SIG-M5 treated with dmso at 0.1 percent for 504 hours (cell line): ENCODE results near the gene ETV1.
A peak's percentile ranks its signal among the peaks of the same experiment; 100 is the strongest.
"Not testable (repeated sequence)": the region's sequence is repeated elsewhere in the genome, so short reads cannot be mapped to it uniquely, and the experiment has no call there.

Experiments used
- DNase-seq: peaks from one replicate; lab custom pipeline; 2025; ENCODE audit not compliant: unreplicated experiment; lab: John Stamatoyannopoulos, UW

The ETV1 gene

DNA sequence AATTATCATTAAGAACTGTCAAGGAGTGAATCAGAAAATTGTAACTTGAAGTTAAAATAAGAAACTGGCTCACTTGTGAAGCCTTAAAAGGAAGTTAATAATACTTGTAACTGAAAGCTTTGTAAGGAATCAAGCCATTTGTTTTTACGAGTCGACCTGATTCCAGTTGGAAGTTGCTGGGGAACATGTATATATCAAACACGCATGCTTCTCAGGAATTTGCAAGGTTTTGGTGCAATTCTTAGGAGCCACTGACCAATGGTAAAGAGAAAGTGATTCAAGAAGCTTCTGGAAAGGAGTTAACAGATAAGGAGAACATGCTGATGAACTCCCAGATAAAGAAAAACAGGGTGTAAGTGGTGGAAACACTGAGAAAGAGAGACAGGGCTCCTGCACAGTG, 56.4 kb downstream of the ETV1 start:
- no peak for DNase-seq

DNA sequence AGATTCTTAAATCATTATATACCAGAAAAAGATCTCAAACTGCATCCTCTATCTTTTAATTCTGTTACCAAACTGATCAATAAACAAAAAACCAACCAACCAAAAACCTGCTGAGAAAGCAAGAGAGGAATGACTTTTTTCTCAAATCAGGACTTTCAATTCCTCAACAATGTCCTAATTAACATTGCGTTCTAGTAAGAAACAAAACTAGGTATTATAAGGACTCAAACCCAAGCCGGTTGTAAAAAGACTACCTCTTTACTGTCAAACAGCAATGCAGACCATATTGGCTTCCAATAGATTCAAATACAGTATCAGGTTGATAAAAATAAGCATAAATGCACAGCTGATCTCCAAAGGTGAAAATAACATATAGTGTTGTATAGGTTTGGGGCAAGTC, 57.3 kb downstream of the ETV1 start:
- no peak for DNase-seq

- DNase-seq = no peak
These were observed 68.4 kb downstream of the ETV1 start for GRCh38 chr7:13921062-13921461.

DNA sequence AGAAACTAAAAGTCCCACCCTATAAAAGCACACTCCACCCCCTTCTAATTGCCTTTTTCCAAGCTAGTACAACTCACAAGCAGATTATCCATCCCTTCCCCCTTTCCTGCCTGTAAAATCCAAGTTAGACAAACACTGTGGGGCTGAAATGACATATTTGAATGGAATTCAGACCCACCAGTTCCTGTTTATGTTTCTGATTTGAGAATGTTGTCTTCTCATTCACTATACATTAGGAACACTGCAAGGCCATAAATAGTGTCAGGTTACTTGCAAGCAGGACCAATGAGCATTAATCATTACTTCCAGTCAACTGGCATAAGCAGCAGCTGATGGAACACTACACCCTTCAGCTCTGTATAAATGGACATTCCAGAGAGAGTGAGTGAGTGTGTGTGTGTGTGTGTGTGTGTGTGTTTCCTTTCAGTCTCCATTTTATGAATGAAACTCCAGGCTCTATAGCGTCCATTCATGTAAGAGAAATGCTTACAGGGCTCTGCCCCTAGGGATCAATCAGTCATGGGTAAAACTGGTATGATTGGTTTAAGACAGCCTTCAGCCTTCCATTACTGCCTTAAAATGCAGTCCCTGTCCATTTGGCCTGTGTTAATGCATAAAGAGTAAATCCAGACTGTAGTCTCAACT, 69.3 kb downstream of the ETV1 start:
- peak; percentile 18 for DNase-seq

DNA sequence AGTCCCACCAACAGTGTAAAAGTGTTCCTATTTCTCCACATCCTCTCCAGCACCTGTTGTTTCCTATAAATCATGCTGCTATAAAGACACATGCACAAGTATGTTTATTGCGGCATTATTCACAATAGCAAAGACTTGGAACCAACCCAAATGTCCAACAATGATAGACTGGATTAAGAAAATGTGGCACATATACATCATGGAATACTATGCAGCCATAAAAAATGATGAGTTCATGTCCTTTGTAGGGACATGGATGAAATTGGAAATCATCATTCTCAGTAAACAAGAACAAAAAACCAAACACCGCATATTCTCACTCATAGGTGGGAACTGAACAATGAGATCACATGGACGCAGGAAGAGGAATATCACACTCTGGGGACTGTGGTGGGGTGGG, 71.1 kb downstream of the ETV1 start:
- not testable (repeated sequence) for DNase-seq

DNA sequence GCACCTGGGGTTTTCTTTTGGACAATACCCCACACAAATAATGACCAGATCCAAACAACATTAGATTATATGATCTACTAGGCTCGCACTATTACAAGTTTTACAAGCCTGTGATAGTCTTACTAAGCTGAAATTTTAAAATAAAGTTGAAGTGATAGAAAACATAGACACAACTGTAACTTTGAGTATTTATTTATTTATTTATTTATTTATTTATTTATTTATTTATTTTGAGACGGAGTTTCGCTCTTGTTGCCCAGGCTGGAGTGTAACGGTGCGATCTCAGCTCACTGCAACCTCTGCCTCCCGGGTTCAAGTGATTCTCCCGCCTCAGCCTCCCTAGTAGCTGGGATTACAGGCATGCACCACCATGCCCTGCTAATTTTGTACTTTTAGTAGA, 72.4 kb downstream of the ETV1 start:
- DNase-seq = not testable (repeated sequence)

- no peak for DNase-seq
These were observed 73.6 kb downstream of the ETV1 start for GRCh38 chr7:13915891-13916290.

- no peak for DNase-seq
These were observed 76.7 kb downstream of the ETV1 start for GRCh38 chr7:13912715-13913278.

- DNase-seq = no peak
These were observed 77.6 kb downstream of the ETV1 start for GRCh38 chr7:13911909-13912308.

DNA sequence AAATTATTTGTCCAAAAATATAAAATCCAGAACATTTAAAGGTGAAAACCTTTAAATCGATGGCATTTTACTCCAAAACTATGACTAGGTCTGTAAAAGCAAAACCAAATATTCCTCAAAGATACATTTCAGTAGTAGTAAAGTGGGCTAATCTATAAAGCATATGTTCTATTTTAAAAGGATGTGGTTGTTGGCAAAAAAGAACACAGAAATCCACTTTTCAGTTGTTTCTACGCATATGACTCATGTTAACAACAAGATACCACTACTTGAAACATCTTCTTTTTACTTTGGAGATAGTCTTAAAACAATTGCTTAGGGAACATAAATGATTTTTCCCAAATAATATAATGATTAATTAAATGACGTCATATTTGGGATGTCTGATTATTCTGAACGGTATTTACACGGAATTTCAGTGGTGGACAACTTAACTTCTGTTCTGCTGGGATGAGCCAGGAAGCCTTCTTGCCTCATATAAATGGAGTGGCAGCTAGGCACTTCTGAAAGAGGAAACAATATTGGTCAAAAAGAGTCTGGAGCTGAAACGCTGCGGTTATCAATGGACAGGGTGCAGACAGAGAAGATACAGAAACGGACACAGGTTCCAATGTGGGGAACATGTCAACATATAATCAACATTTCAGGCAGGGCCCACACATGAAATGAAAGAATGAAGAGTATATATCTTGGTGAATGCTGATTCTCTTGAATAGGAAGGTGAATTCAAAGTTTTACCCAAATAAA, 78.5 kb downstream of the ETV1 start:
- peak; percentile 78 for DNase-seq

DNA sequence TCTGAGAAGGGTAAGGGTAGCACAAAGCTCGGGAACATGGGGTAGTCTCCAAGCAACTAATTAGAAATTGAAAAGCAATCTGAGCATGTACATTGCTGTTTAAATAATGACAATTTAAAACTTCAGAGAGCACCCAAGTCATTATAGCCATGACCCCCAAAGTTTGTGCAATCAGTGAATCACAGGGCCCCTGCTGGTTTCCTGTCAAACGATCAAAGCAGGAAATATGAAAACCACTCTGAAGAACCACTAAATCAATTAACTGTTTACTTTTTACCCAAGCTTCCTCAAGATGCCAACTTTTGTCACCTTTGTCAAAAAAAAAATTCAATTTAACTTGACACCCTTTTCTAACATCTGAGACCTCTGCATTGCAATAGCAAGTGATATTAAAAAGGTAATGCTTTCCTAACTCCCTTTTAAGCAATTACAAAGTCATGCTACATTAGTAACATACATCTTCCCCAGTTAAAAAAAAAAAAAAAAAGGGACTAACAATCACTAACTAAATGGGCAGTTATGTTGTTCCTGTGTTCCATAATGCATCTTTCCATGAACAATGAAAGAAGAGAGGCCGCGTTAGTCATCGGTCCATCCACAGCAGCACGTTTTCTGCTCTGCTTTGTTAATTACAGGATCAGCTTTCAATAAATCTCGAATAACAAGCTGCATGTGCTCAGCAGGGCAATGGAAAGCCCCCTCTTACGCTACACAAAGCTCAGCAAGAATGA, 80.6 kb downstream of the ETV1 start:
- peak; percentile 66 for DNase-seq

DNA sequence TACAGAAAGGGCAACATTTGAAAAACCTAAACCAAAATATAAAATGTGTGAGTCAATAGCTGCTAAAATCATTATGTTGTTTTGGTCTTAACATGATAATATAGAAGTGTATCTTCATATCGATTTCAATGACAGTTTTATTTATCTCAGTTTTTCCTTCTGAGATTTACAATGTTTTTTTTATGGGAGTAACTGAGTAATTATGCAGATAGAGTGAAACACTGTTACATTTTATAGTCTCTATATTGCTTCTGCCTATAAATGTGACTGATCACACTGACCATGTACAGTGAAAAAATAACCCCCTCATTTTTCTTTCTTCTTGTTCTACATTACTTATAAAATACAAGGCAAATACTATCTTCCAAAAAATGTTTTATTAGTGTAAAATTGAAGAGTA, 81.6 kb downstream of the ETV1 start:
- no peak for DNase-seq

DNA sequence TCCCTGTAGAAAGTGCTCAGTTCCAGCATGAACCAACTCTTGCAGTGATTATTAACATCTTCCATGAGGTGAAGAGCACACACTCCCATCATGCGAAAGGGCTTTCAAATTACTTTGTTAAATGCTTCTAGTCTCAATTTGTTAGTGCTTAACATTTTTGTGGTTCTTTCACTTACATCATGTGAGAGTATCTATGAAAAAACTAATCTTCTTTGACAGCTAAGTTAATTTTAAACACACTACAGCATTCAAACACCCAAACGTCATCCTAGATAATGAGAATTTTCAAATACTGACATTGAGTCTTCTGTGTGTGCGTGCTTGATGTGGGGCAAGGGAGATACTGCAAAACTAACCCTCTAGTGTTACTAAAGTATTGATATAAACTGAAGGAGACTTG, 84.8 kb downstream of the ETV1 start:
- DNase-seq = no peak

- peak; percentile 76 for DNase-seq
These were observed 85.5 kb downstream of the ETV1 start for GRCh38 chr7:13904007-13904406.

- no peak for DNase-seq
These were observed 87.9 kb downstream of the ETV1 start for GRCh38 chr7:13901577-13901976.

GRCh38 chr7:13898957-13899670, 90.4 kb downstream of the ETV1 start:
- no peak for DNase-seq

- peak; percentile 53 for DNase-seq
These were observed 91.6 kb downstream of the ETV1 start for GRCh38 chr7:13897819-13898218.

DNA sequence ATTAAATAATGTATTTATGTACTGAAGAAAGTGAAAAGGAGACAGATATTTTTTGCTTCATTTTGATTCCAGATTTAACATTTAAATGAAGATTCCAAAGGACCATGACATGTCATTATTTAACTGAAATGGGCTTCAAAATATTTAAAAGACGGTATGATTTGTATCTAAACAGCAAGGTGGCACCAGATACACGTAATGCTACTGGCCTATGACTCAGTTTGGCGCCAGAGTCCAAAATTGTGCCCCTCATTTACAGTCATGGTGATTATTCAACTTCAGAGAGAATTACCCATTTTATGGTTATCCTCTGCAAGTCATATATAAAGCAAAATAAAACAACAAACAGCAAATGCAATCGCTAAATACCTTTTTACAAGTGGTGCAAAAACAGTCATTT, 94.5 kb downstream of the ETV1 start:
- DNase-seq = no peak

- peak; percentile 35 for DNase-seq
These were observed 95.1 kb downstream of the ETV1 start for GRCh38 chr7:13894377-13894776.

DNA sequence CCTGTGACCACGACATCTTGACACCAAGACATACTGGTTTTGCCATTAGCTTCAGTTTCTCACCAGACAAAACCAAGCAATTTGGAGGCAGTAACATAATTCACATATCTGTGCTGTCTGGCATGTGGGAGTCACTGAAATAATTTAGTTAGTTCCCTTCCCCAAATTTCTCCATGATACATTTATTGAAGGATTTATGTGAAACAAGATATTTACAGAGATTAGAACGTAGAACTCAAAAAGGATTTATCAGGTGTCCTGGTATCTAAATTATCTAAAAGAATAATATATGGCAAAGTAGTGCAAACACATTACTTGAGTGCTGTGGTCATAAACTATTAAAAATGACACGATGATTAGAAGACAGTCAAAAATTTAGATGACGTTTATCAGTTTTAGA, 98.7 kb downstream of the ETV1 start:
- no peak for DNase-seq

GRCh38 chr7:13886356-13886755, 103.1 kb downstream of the ETV1 start:
- DNase-seq = no peak
